Mesodermal cell (in vitro differentiated cells): ENCODE data around the gene ZNF599.

Source experiments
- H3K27ac ChIP-seq: 2 replicates; pipeline ENCODE4 v1.7.0; 2013; ENCODE audit warnings: mild to moderate bottlenecking, low read depth, low read length, moderate library complexity; ENCODE audit not compliant: severe bottlenecking
- H3K36me3 ChIP-seq: 2 replicates; pipeline ENCODE4 v1.7.1; 2013; ENCODE audit warnings: mild to moderate bottlenecking, low read length, moderate library complexity; ENCODE audit not compliant: control insufficient read depth, insufficient read depth
- H3K4me1 ChIP-seq: one replicate; pipeline ENCODE4 v1.7.1; 2013; ENCODE audit warnings: mild to moderate bottlenecking, low read length; ENCODE audit not compliant: insufficient read depth, control insufficient read depth, poor library complexity, severe bottlenecking
- H3K4me3 ChIP-seq: 2 replicates; pipeline ENCODE4 v1.7.0; 2013; ENCODE audit warnings: low read length, control low read depth, mild to moderate bottlenecking; ENCODE audit not compliant: insufficient read depth, poor library complexity, severe bottlenecking; ENCODE audit errors: extremely low read depth
- H3K9me3 ChIP-seq: 2 replicates; pipeline ENCODE4 v1.7.1; 2013; ENCODE audit warnings: mild to moderate bottlenecking, low read length, moderate library complexity; ENCODE audit not compliant: control insufficient read depth
- WGBS, 2 experiments: methylation state at CpG; one replicate each; pipeline ENCODE4 v1.1.5; 2013; ENCODE audit warnings: missing lambda C conversion rate in 2 of 2; ENCODE audit not compliant: insufficient coverage in 2 of 2; 5-methylcytosine and 5-hydroxymethylcytosine counted together

The ZNF599 gene

GRCh38 chr19:34787059-34787824, 14.2 kb upstream of the ZNF599 start:
- 29 to 67% methylated on average over 1 to 3 of the region's 3 CpGs for WGBS, 2 experiments
- H3K36me3 ChIP-seq: no peaks in the 10 kb centered on the region
- no peak overlapping the region for H3K4me3 ChIP-seq
- no peaks in the 10 kb centered on the region for H3K4me1 ChIP-seq
- H3K27ac ChIP-seq: no peak overlapping the region
- no peaks in the 10 kb centered on the region for H3K9me3 ChIP-seq

- no peaks in the 10 kb centered on the region for H3K9me3 ChIP-seq
- H3K4me1 ChIP-seq: no peaks in the 10 kb centered on the region
- H3K4me3 ChIP-seq: no peak overlapping the region
- no peaks in the 10 kb centered on the region for H3K36me3 ChIP-seq
- WGBS, 2 experiments: 55 to 74% methylated on average over 2 to 4 of the region's 5 CpGs
- no peak overlapping the region for H3K27ac ChIP-seq
Measured at GRCh38 chr19:34786236-34786635, 13.2 kb upstream of the ZNF599 start.

- peaks cover 4% of the 10 kb centered on the region for H3K9me3 ChIP-seq
- no peaks in the 10 kb centered on the region for H3K4me1 ChIP-seq
- H3K27ac ChIP-seq: no peak overlapping the region
- no peaks in the 10 kb centered on the region for H3K36me3 ChIP-seq
- H3K4me3 ChIP-seq: no peak overlapping the region
- WGBS, 2 experiments: 88% methylated on average over 2 of the region's 3 CpGs; no CpG with 5 or more reads in 1 of the 2 experiments
Measured at GRCh38 chr19:34779652-34780051, 6.6 kb upstream of the ZNF599 start.

DNA sequence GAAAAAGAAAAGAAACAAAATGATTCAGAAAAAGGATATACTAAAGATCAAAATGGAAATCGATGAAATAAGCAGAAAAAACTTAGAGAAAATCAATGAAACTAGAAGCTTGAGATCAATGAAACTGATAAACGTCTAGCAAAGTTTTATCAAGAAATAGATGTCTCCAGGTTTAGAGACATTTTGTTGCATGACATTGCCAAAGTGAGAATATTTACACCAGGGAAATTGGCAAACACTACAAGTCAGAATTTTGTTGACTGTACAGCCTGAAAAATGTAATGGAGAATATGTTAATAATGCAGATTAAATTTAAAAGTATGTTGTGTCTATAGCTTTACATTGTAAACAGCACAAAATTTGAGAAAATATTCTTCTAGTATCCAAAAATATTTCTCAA, 5.3 kb upstream of the ZNF599 start:
- no peak overlapping the region for H3K27ac ChIP-seq
- H3K4me1 ChIP-seq: no peaks in the 10 kb centered on the region
- H3K9me3 ChIP-seq: peaks cover 4% of the 10 kb centered on the region
- H3K36me3 ChIP-seq: no peaks in the 10 kb centered on the region
- H3K4me3 ChIP-seq: no peak overlapping the region
- 63 to 79% methylated on average over 2 of the region's 2 CpGs for WGBS, 2 experiments

DNA sequence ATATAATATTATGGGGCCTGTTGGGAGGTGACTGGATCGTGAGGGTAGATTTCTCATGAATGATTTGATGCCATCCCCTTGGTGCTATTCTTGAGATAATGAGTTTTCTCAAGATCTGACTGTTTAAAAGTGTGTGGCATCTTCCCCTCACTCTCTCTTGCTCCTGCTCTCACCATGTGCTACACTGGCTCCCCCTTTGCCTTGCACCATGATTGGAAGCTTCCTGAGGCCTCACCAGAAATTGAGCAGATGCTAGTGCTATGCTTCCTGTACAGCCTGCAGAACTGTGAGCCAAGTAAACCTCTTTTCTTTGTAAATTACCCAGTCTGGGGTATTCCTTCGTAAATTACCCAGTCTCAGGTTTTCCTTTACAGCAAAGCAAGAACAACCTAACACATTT, 1.8 kb upstream of the ZNF599 start:
- Histone ChIP-seq H3K36me3 (peaks cover 10% of the 10 kb centered on the region), H3K4me1 (no peaks in the 10 kb centered on the region), H3K27ac (no peak overlapping the region), H3K4me3 (no peak overlapping the region), H3K9me3 (peaks cover 4% of the 10 kb centered on the region)
- 40% methylated on average over 1 of the region's 2 CpGs; no CpG with 5 or more reads in 1 of the 2 experiments for WGBS, 2 experiments

DNA sequence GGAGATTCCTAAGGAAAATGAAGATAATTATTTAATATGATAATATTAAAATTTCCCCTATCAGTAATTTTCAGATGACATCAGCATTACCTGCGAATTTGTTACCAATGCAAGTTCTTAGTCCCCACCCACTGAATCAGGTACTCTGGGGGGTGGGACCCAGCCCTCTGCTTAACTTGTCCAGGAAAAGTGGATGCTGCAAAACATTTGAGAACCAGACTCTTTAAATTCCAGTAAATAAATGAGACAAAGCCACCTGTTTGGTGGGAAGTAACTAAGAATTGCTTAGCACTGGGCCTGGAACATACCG, 495 bp upstream of the ZNF599 start:
- WGBS, 2 experiments: 67% methylated on average over 1 of the region's 2 CpGs; no CpG with 5 or more reads in 1 of the 2 experiments
- H3K4me3 ChIP-seq: peak overlapping the region; percentile 79

GRCh38 chr19:34767951-34768350, 5.1 kb downstream of the ZNF599 start:
- 76 to 100% methylated on average over 2 to 3 of the region's 3 CpGs for WGBS, 2 experiments
- H3K9me3 ChIP-seq: peaks cover 18% of the 10 kb centered on the region
- no peak overlapping the region for H3K27ac ChIP-seq
- H3K36me3 ChIP-seq: peaks cover 71% of the 10 kb centered on the region
- H3K4me3 ChIP-seq: no peak overlapping the region
- H3K4me1 ChIP-seq: no peaks in the 10 kb centered on the region

More for the DNA sequence above, 495 bp upstream of the ZNF599 start:
- H3K27ac ChIP-seq: no peak overlapping the region
- H3K36me3 ChIP-seq: peaks cover 22% of the 10 kb centered on the region
- no peaks in the 10 kb centered on the region for H3K4me1 ChIP-seq
- peaks cover 4% of the 10 kb centered on the region for H3K9me3 ChIP-seq

DNA sequence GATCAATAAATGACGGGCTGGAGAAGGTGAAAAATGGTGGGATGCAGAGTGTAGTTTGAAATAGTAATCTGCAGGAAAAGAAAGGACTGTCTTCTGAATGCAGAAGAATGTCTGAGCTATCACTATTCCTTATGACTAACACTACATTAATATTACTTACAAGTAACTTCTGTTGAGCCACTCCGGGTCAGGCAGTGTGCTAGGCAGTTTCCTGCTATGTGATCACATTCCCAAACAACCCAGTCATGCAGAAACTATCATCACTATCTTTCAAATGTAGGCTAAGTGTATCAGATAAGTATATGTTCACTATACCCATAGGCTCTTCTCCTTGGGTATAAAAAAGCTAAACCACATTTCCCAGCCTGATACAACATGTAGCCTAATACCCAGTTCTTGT, 6.6 kb downstream of the ZNF599 start:
- WGBS, 2 experiments: 92% methylated on average over 2 of the region's 2 CpGs; no CpG with 5 or more reads in 1 of the 2 experiments
- Histone ChIP-seq H3K27ac (no peak overlapping the region), H3K9me3 (peaks cover 26% of the 10 kb centered on the region), H3K4me3 (no peak overlapping the region), H3K4me1 (no peaks in the 10 kb centered on the region), H3K36me3 (peaks cover 71% of the 10 kb centered on the region)

- H3K36me3 ChIP-seq: peaks cover 14% of the 10 kb centered on the region
- 86% methylated on average over 4 of the region's 11 CpGs; no CpG with 5 or more reads in 1 of the 2 experiments for WGBS, 2 experiments
- no peak overlapping the region for H3K4me3 ChIP-seq
- H3K4me1 ChIP-seq: no peaks in the 10 kb centered on the region
- H3K9me3 ChIP-seq: peaks cover 61% of the 10 kb centered on the region
- H3K27ac ChIP-seq: no peak overlapping the region
Measured at GRCh38 chr19:34759218-34759917, 13.6 kb downstream of the ZNF599 start.

GRCh38 chr19:34757441-34757840, 15.6 kb downstream of the ZNF599 start:
- Histone ChIP-seq H3K4me3 (no peak overlapping the region), H3K9me3 (peaks cover 63% of the 10 kb centered on the region), H3K4me1 (no peaks in the 10 kb centered on the region), H3K27ac (no peak overlapping the region), H3K36me3 (peaks cover 6% of the 10 kb centered on the region)
- WGBS, 2 experiments: 88 to 93% methylated on average over 3 of the region's 4 CpGs
